ENCODE results near the gene MTOR. TPM values are rescaled to one million over a fixed set of nuclear protein-coding genes. Genes with fewer than 3 reads are reported as not detected.
"Not testable (repeated sequence)": the region's sequence is repeated elsewhere in the genome, so short reads cannot be mapped to it uniquely, and the experiment has no call there.

The MTOR gene
- total RNA-seq, 1 donor from 2014 or later: 66.3 TPM

GRCh38 chr1:11080931-11081330 is 181.4 kb downstream of the MTOR start:
- Mint-ChIP-seq H3K27ac (no peak overlapping the region), H3K27me3 (no peaks in the 10 kb centered on the region), H3K4me3 (ENCODE audit: low read depth) (no peak overlapping the region), H3K9me3 (ENCODE audit: low read depth) (no peaks in the 10 kb centered on the region), H3K4me1 (ENCODE audit: low read depth) (no peaks in the 10 kb centered on the region), H3K36me3 (ENCODE audit: insufficient read depth) (peaks cover 34% of the 10 kb centered on the region)
- TF ChIP-seq, protein P1, sequence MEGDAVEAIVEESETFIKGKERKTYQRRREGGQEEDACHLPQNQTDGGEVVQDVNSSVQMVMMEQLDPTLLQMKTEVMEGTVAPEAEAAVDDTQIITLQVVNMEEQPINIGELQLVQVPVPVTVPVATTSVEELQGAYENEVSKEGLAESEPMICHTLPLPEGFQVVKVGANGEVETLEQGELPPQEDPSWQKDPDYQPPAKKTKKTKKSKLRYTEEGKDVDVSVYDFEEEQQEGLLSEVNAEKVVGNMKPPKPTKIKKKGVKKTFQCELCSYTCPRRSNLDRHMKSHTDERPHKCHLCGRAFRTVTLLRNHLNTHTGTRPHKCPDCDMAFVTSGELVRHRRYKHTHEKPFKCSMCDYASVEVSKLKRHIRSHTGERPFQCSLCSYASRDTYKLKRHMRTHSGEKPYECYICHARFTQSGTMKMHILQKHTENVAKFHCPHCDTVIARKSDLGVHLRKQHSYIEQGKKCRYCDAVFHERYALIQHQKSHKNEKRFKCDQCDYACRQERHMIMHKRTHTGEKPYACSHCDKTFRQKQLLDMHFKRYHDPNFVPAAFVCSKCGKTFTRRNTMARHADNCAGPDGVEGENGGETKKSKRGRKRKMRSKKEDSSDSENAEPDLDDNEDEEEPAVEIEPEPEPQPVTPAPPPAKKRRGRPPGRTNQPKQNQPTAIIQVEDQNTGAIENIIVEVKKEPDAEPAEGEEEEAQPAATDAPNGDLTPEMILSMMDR (IDR thresholded peaks at IDR 0.05; ENCODE audit: unreplicated experiment): no peak
- DNase-seq (ENCODE audit: low spot score, unreplicated experiment): no peak

- no peak for DNase-seq (ENCODE audit: low spot score, unreplicated experiment)
- Mint-ChIP-seq H3K27ac (no peak overlapping the region), H3K9me3 (ENCODE audit: low read depth) (no peaks in the 10 kb centered on the region), H3K36me3 (ENCODE audit: insufficient read depth) (peaks cover 25% of the 10 kb centered on the region), H3K4me3 (ENCODE audit: low read depth) (no peak overlapping the region), H3K27me3 (no peaks in the 10 kb centered on the region), H3K4me1 (ENCODE audit: low read depth) (no peaks in the 10 kb centered on the region)
- TF ChIP-seq, protein P1 (IDR thresholded peaks at IDR 0.05; ENCODE audit: unreplicated experiment): no peak
Observed at GRCh38 chr1:11078631-11079030, 183.7 kb downstream of the MTOR start.

DNA sequence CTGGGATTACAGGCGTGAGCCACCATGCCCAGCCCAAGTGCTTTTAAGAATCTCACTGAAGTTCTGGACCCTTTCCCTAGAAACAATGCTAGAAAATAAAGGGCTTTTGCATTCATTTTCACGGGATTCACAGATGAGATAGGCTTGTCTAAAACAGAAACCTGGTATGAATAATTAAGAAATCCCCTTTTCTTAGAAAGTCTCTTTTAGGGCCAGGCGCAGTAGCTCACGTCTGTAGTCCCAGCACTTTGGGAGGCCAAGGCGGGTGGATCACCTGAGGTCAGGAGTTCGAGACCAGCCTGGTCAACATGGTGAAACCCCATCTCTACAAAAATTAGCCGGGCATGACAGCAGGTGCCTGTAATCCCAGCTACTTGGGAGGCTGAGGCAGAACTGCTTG is 189.0 kb downstream of the MTOR start:
- DNase-seq (ENCODE audit: low spot score, unreplicated experiment); H3K4me3 Mint-ChIP-seq (ENCODE audit: low read depth); H3K4me1 Mint-ChIP-seq (ENCODE audit: low read depth); H3K9me3 Mint-ChIP-seq (ENCODE audit: low read depth); H3K27ac Mint-ChIP-seq; H3K27me3 Mint-ChIP-seq: not testable (repeated sequence)
- peaks cover 26% of the 10 kb centered on the region for H3K36me3 Mint-ChIP-seq (ENCODE audit: insufficient read depth)

GRCh38 chr1:11072216-11072917 is 190.0 kb downstream of the MTOR start:
- no peak overlapping the region for H3K27ac Mint-ChIP-seq
- H3K9me3 Mint-ChIP-seq (ENCODE audit: low read depth): no peaks in the 10 kb centered on the region
- H3K4me1 Mint-ChIP-seq (ENCODE audit: low read depth): peaks cover 2% of the 10 kb centered on the region
- H3K27me3 Mint-ChIP-seq: no peaks in the 10 kb centered on the region
- peaks cover 25% of the 10 kb centered on the region for H3K36me3 Mint-ChIP-seq (ENCODE audit: insufficient read depth)
- TF ChIP-seq, protein P1 (IDR thresholded peaks at IDR 0.05; ENCODE audit: unreplicated experiment): no peak
- no peak overlapping the region for H3K4me3 Mint-ChIP-seq (ENCODE audit: low read depth)
- DNase-seq (ENCODE audit: low spot score, unreplicated experiment): no peak

- H3K27ac Mint-ChIP-seq: peak overlapping the region; percentile 47
- H3K4me1 Mint-ChIP-seq (ENCODE audit: low read depth): peaks cover 2% of the 10 kb centered on the region
- no peaks in the 10 kb centered on the region for H3K9me3 Mint-ChIP-seq (ENCODE audit: low read depth)
- H3K27me3 Mint-ChIP-seq: no peaks in the 10 kb centered on the region
- H3K36me3 Mint-ChIP-seq (ENCODE audit: insufficient read depth): peaks cover 26% of the 10 kb centered on the region
- H3K4me3 Mint-ChIP-seq (ENCODE audit: low read depth): no peak overlapping the region
- TF ChIP-seq, protein P1 (IDR thresholded peaks at IDR 0.05; ENCODE audit: unreplicated experiment): no peak
- no peak for DNase-seq (ENCODE audit: low spot score, unreplicated experiment)
Observed at GRCh38 chr1:11071463-11072215, 190.7 kb downstream of the MTOR start.

Data from progenitor cell of endocrine pancreas (in vitro differentiated cells).